Gastrocnemius medialis (tissue), 4 donors: ENCODE data around the gene PAK6.

Experiments
- POLR2A ChIP-seq, 2 donors: fragments of 450-650 bp; IDR thresholded peaks; one replicate each; pipeline ENCODE4 v1.6.1; 2017; ENCODE audit warnings: antibody characterized with exemption in 2 of 2, mild to moderate bottlenecking in 2 of 2, moderate library complexity in 2 of 2
- TF ChIP-seq, protein P1 (sequence below), 5 experiments: fragments of 450-650 bp in 3 of 5; fragments of 200-600 bp in 2 of 5; sonication (generic) in 2 of 5; IDR thresholded peaks in 4 of 5; conservative IDR thresholded peaks in 1 of 5; 1 replicate in 4 of 5; 2 replicates in 1 of 5; pipeline ENCODE4 v1.5.1; 2016 to 2019; ENCODE audit warnings: antibody characterized with exemption in 5 of 5, mild to moderate bottlenecking in 3 of 5, moderate library complexity in 3 of 5

DNA sequence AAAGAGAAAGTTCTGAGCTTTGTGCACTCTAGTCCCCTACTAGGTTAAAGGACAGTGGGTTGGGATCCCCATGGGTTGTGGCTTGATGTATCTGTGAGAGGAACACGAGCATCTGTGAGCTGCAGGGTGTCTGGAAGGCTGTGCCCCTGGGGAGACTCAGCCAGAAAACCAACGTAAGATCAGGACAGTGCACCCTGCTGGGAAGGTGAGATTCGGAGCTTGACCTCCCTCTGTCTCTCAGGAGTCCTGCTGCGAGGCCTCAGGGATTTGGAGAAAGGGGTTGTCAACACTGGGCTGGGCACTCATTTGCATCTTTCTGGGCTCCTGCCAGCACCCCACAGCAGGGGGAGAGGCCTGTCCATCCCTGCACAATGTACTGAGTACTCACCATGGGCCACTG is 28.8 kb downstream of the PAK6 start:
- TF ChIP-seq, protein P1, sequence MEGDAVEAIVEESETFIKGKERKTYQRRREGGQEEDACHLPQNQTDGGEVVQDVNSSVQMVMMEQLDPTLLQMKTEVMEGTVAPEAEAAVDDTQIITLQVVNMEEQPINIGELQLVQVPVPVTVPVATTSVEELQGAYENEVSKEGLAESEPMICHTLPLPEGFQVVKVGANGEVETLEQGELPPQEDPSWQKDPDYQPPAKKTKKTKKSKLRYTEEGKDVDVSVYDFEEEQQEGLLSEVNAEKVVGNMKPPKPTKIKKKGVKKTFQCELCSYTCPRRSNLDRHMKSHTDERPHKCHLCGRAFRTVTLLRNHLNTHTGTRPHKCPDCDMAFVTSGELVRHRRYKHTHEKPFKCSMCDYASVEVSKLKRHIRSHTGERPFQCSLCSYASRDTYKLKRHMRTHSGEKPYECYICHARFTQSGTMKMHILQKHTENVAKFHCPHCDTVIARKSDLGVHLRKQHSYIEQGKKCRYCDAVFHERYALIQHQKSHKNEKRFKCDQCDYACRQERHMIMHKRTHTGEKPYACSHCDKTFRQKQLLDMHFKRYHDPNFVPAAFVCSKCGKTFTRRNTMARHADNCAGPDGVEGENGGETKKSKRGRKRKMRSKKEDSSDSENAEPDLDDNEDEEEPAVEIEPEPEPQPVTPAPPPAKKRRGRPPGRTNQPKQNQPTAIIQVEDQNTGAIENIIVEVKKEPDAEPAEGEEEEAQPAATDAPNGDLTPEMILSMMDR (IDR thresholded peaks at IDR 0.05 in 4 of 5, conservative IDR thresholded peaks at IDR 0.05 in 1 of 5), result no peak
- TF ChIP-seq POLR2A (IDR thresholded peaks at IDR 0.05), result no peak
